ENCODE measurements around the gene MYO3B.

MYO3B gene

GRCh38 chr2:170386554-170386953 is 208.6 kb downstream of the MYO3B start:
- TF ChIP-seq, protein P1, sequence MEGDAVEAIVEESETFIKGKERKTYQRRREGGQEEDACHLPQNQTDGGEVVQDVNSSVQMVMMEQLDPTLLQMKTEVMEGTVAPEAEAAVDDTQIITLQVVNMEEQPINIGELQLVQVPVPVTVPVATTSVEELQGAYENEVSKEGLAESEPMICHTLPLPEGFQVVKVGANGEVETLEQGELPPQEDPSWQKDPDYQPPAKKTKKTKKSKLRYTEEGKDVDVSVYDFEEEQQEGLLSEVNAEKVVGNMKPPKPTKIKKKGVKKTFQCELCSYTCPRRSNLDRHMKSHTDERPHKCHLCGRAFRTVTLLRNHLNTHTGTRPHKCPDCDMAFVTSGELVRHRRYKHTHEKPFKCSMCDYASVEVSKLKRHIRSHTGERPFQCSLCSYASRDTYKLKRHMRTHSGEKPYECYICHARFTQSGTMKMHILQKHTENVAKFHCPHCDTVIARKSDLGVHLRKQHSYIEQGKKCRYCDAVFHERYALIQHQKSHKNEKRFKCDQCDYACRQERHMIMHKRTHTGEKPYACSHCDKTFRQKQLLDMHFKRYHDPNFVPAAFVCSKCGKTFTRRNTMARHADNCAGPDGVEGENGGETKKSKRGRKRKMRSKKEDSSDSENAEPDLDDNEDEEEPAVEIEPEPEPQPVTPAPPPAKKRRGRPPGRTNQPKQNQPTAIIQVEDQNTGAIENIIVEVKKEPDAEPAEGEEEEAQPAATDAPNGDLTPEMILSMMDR (IDR thresholded peaks at IDR 0.05): no peak
- no peak for TF ChIP-seq ZFX (IDR thresholded peaks at IDR 0.05; ENCODE audit: borderline replicate concordance)
- no peak overlapping the region for H3K27ac ChIP-seq

GRCh38 chr2:170391018-170391417 is 213.1 kb downstream of the MYO3B start:
- no peak for TF ChIP-seq ZFX (IDR thresholded peaks at IDR 0.05; ENCODE audit: borderline replicate concordance)
- TF ChIP-seq, protein P1 (IDR thresholded peaks at IDR 0.05): no peak
- no peak overlapping the region for H3K27ac ChIP-seq

GRCh38 chr2:170391697-170392096 is 213.8 kb downstream of the MYO3B start:
- H3K27ac ChIP-seq: no peak overlapping the region
- TF ChIP-seq, protein P1 (IDR thresholded peaks at IDR 0.05): no peak
- TF ChIP-seq ZFX (IDR thresholded peaks at IDR 0.05; ENCODE audit: borderline replicate concordance): no peak

DNA sequence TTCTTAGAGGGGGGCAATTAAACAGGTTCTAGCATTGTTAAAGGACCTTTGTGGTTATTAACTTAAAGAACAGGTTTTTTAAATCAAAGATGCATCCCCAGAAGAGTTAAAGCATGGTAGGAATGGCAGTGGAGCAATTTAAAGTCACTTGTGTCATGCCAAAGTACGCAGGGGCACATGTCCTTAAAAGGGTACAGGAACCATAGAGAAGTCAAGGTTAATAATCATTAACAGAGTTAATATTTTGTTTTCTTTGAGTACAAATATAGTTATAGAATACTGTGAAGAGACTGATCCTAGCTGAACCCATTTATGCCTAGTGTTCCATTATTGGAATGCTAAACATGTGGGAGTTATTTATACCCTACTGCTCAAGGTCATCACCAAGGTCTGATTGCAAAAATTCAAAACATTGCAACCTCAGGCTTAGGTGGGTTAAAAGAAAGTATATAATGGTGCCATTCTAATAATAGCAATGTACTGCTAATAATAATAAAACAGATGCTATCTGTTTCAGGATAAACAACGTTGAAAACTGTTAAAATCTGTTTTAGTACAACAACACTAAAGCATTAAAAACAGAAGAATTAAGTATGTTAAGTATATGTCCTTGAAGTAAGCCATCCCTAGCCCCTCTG is 216.0 kb downstream of the MYO3B start:
- no peak overlapping the region for H3K27ac ChIP-seq
- TF ChIP-seq, protein P1 (IDR thresholded peaks at IDR 0.05): no peak
- no peak for TF ChIP-seq ZFX (IDR thresholded peaks at IDR 0.05; ENCODE audit: borderline replicate concordance)

DNA sequence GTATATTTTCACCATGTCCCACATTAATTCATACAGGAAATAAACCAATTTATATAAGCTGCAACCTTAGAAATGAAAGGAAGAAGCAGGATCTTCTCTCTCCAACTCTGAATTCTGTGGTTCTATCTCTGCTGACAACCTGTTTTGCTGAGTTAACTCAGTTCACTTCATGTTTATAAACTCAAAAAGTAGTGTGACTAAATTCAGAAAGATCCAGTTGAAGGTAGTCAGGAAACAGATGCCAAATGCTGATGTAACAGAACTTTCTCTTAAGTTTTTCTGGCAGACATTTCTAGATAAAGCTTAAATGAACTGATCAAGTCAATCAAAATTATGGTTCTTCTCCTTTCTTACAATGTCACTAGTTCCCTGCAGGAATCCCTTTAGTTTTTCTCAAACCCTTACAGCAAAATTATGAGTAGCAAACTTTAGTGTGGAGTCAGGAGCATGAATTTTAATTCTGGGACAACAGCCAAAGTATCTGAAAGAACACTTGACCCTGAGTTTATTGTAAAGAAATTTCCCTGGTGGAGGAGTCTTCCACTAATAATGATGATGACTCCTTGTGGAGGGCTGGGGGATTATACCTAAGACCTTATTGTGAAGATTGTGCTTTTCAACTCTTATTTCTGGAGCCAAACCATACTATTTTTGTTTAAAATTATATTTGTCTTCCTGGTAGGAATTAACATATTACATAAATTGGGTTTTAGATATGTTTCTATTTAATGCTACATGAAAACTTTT is 216.9 kb downstream of the MYO3B start:
- H3K27ac ChIP-seq: no peak overlapping the region
- TF ChIP-seq, protein P1 (IDR thresholded peaks at IDR 0.05): no peak
- TF ChIP-seq ZFX (IDR thresholded peaks at IDR 0.05; ENCODE audit: borderline replicate concordance): no peak

DNA sequence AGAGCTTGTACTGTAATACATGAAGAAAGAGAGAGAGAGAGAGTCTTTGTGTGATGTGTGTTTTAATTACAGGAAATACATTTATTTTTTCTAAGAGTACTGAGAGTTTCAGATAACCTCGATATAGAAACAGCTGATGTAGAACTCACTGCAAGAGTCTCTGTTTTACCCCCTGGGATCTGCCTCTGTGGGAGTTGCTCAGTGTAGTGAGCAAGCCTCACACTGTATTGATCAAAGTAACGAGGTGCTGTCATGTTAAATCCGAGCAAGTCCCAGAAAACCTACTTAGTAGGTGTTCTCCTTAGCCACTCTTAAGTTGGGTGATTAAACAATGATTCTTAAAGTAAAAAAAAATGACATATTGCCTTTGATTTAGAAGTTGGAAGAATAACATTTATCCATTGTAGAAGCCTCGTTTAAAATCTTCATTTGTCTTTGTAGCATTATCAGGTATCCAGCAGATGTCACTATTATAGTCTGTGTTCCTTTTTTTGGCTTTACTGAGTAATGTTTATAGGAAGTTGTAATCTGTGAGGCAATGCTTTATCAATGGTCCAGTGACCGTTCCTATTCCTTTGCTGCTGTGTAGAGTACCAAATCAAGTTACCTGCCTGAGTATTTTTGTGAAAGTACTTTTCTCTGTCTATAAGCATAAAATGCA is 219.0 kb downstream of the MYO3B start:
- no peak overlapping the region for H3K27ac ChIP-seq
- TF ChIP-seq, protein P1 (IDR thresholded peaks at IDR 0.05): peak; percentile 22; the same call in 1 of the 2 replicates
- no peak for TF ChIP-seq ZFX (IDR thresholded peaks at IDR 0.05; ENCODE audit: borderline replicate concordance)

GRCh38 chr2:170401187-170401586 is 223.2 kb downstream of the MYO3B start:
- no peak overlapping the region for H3K27ac ChIP-seq
- TF ChIP-seq, protein P1 (IDR thresholded peaks at IDR 0.05): no peak
- TF ChIP-seq ZFX (IDR thresholded peaks at IDR 0.05; ENCODE audit: borderline replicate concordance): no peak
